ENCODE results near the gene GATB.

Gene GATB

GRCh38 chr4:151785484-151786157 lies 24.8 kb upstream of the GATB start:
- no peak overlapping the region for H3K4me2 ChIP-seq
- TF ChIP-seq, protein P1, sequence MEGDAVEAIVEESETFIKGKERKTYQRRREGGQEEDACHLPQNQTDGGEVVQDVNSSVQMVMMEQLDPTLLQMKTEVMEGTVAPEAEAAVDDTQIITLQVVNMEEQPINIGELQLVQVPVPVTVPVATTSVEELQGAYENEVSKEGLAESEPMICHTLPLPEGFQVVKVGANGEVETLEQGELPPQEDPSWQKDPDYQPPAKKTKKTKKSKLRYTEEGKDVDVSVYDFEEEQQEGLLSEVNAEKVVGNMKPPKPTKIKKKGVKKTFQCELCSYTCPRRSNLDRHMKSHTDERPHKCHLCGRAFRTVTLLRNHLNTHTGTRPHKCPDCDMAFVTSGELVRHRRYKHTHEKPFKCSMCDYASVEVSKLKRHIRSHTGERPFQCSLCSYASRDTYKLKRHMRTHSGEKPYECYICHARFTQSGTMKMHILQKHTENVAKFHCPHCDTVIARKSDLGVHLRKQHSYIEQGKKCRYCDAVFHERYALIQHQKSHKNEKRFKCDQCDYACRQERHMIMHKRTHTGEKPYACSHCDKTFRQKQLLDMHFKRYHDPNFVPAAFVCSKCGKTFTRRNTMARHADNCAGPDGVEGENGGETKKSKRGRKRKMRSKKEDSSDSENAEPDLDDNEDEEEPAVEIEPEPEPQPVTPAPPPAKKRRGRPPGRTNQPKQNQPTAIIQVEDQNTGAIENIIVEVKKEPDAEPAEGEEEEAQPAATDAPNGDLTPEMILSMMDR (conservative IDR thresholded peaks at IDR 0.05; ENCODE audit: low read depth, low read length): no peak

GRCh38 chr4:151784706-151785105 lies 23.9 kb upstream of the GATB start:
- TF ChIP-seq, protein P1 (conservative IDR thresholded peaks at IDR 0.05; ENCODE audit: low read depth, low read length): no peak
- Histone ChIP-seq H3K27ac (no peak overlapping the region), H3K9ac (no peak overlapping the region), H4K20me1 (ENCODE audit: insufficient read depth) (no peaks in the 10 kb centered on the region), H3K36me3 (ENCODE audit: insufficient read depth) (no peaks in the 10 kb centered on the region), H3K27me3 (ENCODE audit: insufficient read depth, low read depth) (no peaks in the 10 kb centered on the region), H3K4me1 (ENCODE audit: low read depth, poor library complexity, severe bottlenecking) (no peaks in the 10 kb centered on the region), H3K79me2 (ENCODE audit: insufficient read depth, low read depth) (no peaks in the 10 kb centered on the region), H3K4me2 (no peak overlapping the region), H3K4me3 (IDR thresholded peaks at IDR 0.05; ENCODE audit: insufficient read depth, low read depth, low read length) (no peak overlapping the region), H2AFZ (ENCODE audit: low read depth) (no peak overlapping the region)

More at GRCh38 chr4:151785484-151786157, 24.8 kb upstream of the GATB start:
- Histone ChIP-seq H4K20me1 (ENCODE audit: insufficient read depth) (no peaks in the 10 kb centered on the region), H3K4me1 (ENCODE audit: low read depth, poor library complexity, severe bottlenecking) (no peaks in the 10 kb centered on the region), H3K27me3 (ENCODE audit: insufficient read depth, low read depth) (no peaks in the 10 kb centered on the region), H3K36me3 (ENCODE audit: insufficient read depth) (no peaks in the 10 kb centered on the region), H2AFZ (ENCODE audit: low read depth) (no peak overlapping the region), H3K4me3 (IDR thresholded peaks at IDR 0.05; ENCODE audit: insufficient read depth, low read depth, low read length) (no peak overlapping the region), H3K9ac (no peak overlapping the region), H3K27ac (no peak overlapping the region), H3K79me2 (ENCODE audit: insufficient read depth, low read depth) (no peaks in the 10 kb centered on the region)

- Histone ChIP-seq H3K27ac (no peak overlapping the region), H3K4me3 (IDR thresholded peaks at IDR 0.05; ENCODE audit: insufficient read depth, low read depth, low read length) (no peak overlapping the region), H4K20me1 (ENCODE audit: insufficient read depth) (no peaks in the 10 kb centered on the region), H3K27me3 (ENCODE audit: insufficient read depth, low read depth) (no peaks in the 10 kb centered on the region), H3K9ac (no peak overlapping the region), H3K79me2 (ENCODE audit: insufficient read depth, low read depth) (no peaks in the 10 kb centered on the region), H2AFZ (ENCODE audit: low read depth) (no peak overlapping the region), H3K4me1 (ENCODE audit: low read depth, poor library complexity, severe bottlenecking) (no peaks in the 10 kb centered on the region), H3K36me3 (ENCODE audit: insufficient read depth) (no peaks in the 10 kb centered on the region), H3K4me2 (no peak overlapping the region)
- TF ChIP-seq, protein P1 (conservative IDR thresholded peaks at IDR 0.05; ENCODE audit: low read depth, low read length): no peak
Observed at GRCh38 chr4:151783867-151784266, 23.1 kb upstream of the GATB start.

GRCh38 chr4:151782296-151782695 lies 21.5 kb upstream of the GATB start:
- no peak overlapping the region for H2AFZ ChIP-seq (ENCODE audit: low read depth)
- TF ChIP-seq, protein P1 (conservative IDR thresholded peaks at IDR 0.05; ENCODE audit: low read depth, low read length): no peak
- H4K20me1 ChIP-seq (ENCODE audit: insufficient read depth): no peaks in the 10 kb centered on the region
- no peak overlapping the region for H3K4me2 ChIP-seq
- no peaks in the 10 kb centered on the region for H3K79me2 ChIP-seq (ENCODE audit: insufficient read depth, low read depth)
- no peaks in the 10 kb centered on the region for H3K27me3 ChIP-seq (ENCODE audit: insufficient read depth, low read depth)
- no peak overlapping the region for H3K27ac ChIP-seq
- H3K9ac ChIP-seq: no peak overlapping the region
- H3K4me1 ChIP-seq (ENCODE audit: low read depth, poor library complexity, severe bottlenecking): no peaks in the 10 kb centered on the region
- no peaks in the 10 kb centered on the region for H3K36me3 ChIP-seq (ENCODE audit: insufficient read depth)
- H3K4me3 ChIP-seq (IDR thresholded peaks at IDR 0.05; ENCODE audit: insufficient read depth, low read depth, low read length): no peak overlapping the region

All from KMS-11 (cell line).